GM12865 (cell line): ENCODE measurements around the gene AHDC1.

Experiments
- DNase-seq: peaks from one replicate; pipeline ENCODE4 v3.0.0; 2010; ENCODE audit warnings: low read depth
- H3K4me3 ChIP-seq: 2 replicates; pipeline ENCODE4 v1.5.1; 2011; ENCODE audit warnings: mild to moderate bottlenecking, low read depth, low read length, control low read depth
- TF ChIP-seq, protein P1 (sequence below): IDR thresholded peaks from 2 replicates; pipeline ENCODE4 v1.5.1; 2011; ENCODE audit warnings: low read length, control low read depth, low read depth, inconsistent platforms; ENCODE audit not compliant: insufficient read depth; ENCODE audit errors: missing control alignments

AHDC1 gene, protein sequence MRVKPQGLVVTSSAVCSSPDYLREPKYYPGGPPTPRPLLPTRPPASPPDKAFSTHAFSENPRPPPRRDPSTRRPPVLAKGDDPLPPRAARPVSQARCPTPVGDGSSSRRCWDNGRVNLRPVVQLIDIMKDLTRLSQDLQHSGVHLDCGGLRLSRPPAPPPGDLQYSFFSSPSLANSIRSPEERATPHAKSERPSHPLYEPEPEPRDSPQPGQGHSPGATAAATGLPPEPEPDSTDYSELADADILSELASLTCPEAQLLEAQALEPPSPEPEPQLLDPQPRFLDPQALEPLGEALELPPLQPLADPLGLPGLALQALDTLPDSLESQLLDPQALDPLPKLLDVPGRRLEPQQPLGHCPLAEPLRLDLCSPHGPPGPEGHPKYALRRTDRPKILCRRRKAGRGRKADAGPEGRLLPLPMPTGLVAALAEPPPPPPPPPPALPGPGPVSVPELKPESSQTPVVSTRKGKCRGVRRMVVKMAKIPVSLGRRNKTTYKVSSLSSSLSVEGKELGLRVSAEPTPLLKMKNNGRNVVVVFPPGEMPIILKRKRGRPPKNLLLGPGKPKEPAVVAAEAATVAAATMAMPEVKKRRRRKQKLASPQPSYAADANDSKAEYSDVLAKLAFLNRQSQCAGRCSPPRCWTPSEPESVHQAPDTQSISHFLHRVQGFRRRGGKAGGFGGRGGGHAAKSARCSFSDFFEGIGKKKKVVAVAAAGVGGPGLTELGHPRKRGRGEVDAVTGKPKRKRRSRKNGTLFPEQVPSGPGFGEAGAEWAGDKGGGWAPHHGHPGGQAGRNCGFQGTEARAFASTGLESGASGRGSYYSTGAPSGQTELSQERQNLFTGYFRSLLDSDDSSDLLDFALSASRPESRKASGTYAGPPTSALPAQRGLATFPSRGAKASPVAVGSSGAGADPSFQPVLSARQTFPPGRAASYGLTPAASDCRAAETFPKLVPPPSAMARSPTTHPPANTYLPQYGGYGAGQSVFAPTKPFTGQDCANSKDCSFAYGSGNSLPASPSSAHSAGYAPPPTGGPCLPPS (N-terminal part only)

DNA sequence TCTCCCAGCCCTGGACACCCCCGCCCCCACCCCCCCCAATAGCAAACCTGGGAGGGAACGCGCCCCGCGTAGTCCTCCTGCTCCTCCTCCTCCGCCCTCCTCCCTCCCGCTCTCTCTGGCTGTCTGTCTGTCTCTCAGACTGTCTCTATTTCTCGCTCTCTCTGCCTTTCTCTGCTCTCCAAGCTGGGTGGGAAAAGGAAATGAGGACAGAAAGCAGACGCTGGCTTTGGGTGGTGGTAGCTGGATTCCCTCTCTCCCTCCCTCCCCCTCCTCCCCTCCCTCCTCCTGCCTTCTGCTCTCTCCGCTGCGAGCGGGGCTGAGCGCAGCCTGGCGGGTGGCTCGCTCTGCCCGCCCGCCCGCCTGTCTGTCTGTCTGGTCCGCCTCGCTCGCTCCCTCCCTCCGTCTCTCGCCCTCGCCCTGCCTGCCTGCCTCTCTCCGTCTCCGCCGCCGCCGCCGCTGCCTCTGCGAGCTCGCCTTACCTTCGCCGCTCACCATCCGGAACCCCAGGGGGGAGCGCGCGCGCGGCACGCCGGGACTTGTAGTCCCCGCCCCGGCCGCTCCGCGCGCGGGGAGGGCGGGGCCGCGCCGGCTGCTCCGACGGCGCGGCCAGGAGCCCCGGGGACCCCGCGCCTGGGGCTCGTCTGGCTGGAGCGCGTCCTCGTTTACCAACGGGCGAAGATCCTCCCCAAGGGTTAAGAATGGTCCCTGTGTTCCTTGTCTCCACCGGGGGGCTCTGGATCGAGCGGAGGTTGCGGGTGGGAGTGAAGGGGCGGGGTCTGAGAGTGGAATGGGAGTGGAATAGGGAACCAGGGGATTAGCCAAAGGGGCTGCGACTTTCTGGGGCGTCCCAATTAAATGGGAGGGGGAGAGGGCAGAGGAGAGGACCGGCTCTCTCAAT lies at the start of gene AHDC1:
Gene AHDC1, minus strand, starts transcription at position 464 of the 898 bp plus-strand sequence. CDS start 52,029 bp downstream, outside the sequence.
- peak; percentile 95 for DNase-seq
- peak within 1 kb of the TSS; percentile 64 for H3K4me3 ChIP-seq
- TF ChIP-seq, protein P1, sequence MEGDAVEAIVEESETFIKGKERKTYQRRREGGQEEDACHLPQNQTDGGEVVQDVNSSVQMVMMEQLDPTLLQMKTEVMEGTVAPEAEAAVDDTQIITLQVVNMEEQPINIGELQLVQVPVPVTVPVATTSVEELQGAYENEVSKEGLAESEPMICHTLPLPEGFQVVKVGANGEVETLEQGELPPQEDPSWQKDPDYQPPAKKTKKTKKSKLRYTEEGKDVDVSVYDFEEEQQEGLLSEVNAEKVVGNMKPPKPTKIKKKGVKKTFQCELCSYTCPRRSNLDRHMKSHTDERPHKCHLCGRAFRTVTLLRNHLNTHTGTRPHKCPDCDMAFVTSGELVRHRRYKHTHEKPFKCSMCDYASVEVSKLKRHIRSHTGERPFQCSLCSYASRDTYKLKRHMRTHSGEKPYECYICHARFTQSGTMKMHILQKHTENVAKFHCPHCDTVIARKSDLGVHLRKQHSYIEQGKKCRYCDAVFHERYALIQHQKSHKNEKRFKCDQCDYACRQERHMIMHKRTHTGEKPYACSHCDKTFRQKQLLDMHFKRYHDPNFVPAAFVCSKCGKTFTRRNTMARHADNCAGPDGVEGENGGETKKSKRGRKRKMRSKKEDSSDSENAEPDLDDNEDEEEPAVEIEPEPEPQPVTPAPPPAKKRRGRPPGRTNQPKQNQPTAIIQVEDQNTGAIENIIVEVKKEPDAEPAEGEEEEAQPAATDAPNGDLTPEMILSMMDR, result no peak

DNA sequence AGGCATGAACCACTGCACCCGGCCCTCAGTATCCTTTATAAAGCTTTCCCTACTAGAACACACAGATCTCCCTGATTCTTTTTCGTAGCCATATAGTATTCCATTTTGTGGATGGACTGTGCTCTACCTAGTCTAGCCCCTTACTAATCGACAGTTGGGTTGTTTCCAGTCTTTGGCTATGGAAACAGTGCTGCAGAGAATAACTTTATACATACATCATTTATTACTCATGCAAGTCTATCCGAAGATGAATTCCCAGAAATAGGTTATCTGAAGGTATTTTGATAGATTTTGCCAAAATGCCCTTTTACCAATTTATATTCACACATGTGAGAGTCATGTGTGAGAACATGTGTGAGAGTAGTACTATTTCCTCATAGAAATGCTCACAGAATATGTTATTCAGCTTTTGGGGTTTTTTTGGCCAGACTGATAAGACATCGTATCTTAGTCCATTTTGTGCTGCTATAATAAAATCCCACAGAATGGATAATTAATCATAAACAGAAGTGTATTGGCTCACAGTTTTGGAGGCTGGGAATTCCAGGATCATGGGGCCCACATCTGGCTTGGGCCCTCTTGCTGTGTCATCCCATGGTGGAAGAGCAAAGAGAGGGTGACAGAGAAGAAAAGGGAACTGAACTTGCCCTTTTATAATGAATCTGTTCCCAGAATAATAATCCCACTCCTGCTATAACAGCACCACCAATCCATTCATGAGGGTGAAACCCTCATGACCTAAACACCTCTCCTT lies 48.3 kb upstream of the AHDC1 start:
- H3K4me3 ChIP-seq, result no peak overlapping the region
- TF ChIP-seq, protein P1, result no peak
- DNase-seq, result no peak

DNA sequence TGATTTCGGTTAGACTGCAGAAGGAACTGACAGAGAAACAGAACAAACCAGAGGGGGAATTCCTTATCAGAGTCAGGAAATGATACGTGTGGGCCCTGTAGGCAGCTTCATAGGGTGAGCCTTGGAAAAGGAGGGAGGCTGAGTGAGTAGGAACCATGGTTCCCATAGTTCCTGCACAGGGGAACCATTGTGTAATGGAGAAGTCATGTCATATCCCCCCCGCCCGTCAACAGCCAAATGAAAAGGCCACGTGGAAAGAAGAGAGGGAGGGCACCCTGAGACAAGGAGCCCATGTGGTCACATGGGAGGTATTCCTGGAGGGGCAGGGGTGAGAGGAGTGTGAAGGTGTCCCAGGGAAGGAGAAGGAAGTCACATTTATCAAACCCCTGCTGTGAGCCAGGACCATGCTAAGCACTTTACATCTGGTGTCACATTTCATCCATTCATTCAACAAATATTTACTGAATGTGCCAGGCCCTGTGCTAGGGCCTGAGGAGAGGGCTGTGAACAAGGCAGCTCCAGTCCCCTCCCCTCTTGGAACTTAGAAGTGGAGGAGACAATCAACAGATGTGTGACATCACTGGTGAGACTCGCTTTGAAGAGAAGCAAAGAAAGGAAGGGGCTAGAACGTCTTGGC lies 46.7 kb upstream of the AHDC1 start:
- TF ChIP-seq, protein P1, result no peak
- DNase-seq, result no peak

DNA sequence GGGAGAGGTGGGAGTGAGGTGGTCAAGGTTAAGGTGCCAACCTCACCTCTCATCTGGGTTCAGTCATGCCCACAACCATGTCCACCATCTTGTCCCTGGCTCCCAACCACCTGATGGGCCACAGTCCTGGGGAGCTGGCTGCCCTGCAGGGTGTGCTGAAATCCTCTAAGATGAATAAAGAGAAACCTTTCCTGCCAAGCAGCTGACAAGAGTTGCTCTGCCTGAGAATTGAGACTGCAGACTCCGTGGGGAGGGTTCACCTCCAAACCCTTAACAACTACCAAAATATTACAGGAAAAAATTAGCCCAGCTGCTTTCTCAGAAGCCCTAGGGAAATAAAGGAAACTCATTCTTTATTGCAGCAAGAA lies 46.2 kb upstream of the AHDC1 start:
- TF ChIP-seq, protein P1, result no peak
- DNase-seq, result no peak
- no peak overlapping the region for H3K4me3 ChIP-seq

More for the DNA sequence above, 46.7 kb upstream of the AHDC1 start:
- H3K4me3 ChIP-seq, result no peak overlapping the region

DNA sequence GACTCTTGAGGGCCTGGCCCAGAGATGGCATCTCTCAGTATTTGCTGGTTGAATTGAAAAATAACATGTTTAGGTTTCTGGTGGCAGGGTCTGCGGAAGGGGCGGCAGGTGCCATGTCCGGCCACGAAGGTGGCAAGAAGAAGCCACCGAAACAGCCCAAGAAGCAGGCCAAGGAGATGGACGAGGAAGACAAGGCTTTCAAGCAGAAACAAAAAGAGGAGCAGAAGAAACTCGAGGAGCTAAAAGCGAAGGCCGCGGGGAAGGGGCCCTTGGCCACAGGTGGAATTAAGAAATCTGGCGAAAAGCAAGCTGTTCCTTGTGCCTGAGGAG lies 45.3 kb upstream of the AHDC1 start:
- H3K4me3 ChIP-seq, result no peak overlapping the region
- TF ChIP-seq, protein P1, result no peak
- no peak for DNase-seq
